Mesenteric fat pad (tissue), 1 donor: ENCODE data around the gene SUGCT. TPM values are rescaled to one million over a fixed set of nuclear protein-coding genes. Genes with fewer than 3 reads are reported as not detected.
"Not testable (repeated sequence)": the region's sequence is repeated elsewhere in the genome, so short reads cannot be mapped to it uniquely, and the experiment has no call there.

Experiments
- DNase-seq: peaks from one replicate; pipeline ENCODE4 v3.0.0-alpha.2; 2020; ENCODE audit warnings: low spot score
- total RNA-seq: library from RNA; stranded (reverse); fragmentation: NEBNext Ultra II Directional; extraction: Animal tissue kit (Norgen Biotek cat#: 25700); gene quantifications from one replicate; pipeline ENCODE4 v1.2.1, GENCODE V29; 2021
- donor health status: DM: yes; HTN: yes; CAD: no.

SUGCT gene
- total RNA-seq, 1 donor from 2014 or later = 2.9 TPM

GRCh38 chr7:40199076-40199802, 64.4 kb downstream of the SUGCT start:
- no peak for DNase-seq

DNA sequence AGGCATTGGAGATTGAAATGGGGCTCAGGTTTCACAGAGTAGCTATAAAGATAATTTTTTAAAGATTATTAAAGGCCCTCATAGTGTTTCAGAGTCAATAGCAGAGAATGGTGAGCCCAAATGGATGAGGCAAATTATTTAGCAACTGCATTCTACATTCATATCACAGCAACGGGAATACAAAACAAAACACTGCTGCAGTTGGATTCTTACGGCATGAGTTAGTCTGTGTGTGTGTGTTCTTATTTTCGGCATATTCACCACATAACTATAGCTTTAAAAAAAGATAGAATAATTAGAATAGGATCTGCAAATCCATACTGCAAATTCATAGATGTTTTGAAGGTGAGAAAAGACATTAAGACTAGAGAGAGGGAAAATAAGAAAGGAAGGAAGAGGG, 66.0 kb downstream of the SUGCT start:
- DNase-seq = no peak

DNA sequence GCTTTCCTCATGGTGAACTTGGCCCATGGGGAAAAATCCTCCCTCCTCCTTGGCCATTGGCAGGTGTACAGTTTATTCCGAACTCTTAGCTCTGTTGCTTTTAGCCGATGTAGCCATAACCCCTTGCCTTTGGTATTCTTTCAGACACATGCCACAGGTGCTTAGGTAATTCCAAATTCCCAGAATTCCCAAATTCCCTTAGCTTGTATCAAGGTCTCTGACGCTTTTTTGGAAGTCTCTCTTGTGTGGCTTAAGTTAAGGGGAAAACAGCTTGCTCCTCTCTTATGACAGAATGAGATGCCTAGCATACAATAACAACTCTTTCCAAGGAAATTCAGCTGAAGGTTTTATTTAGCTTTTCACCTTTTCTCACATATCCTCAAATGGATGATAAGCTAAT, 68.0 kb downstream of the SUGCT start:
- no peak for DNase-seq

DNA sequence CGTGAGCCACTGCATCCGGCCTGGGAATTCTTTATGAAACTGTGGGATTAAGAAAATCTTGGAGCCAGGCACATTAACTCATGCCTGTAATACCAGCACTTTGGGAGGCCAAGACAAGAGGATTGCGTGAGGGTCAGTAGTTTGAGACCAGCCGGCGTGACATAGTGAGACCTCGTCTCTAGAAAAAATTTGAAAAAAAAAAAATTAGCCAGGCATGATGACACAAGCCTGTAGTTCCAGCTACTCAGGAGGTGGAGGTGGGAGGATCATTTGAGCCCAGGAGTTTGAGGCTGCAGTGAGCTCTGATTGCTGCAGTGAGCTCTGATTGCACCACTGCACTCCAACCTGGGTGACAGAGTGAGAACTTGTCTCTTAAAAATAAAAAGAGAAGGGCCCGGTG, 69.8 kb downstream of the SUGCT start:
- DNase-seq = no peak

GRCh38 chr7:40205992-40206391, 71.2 kb downstream of the SUGCT start:
- DNase-seq = no peak

- DNase-seq = no peak
Measured at GRCh38 chr7:40211276-40212003, 76.6 kb downstream of the SUGCT start.

DNA sequence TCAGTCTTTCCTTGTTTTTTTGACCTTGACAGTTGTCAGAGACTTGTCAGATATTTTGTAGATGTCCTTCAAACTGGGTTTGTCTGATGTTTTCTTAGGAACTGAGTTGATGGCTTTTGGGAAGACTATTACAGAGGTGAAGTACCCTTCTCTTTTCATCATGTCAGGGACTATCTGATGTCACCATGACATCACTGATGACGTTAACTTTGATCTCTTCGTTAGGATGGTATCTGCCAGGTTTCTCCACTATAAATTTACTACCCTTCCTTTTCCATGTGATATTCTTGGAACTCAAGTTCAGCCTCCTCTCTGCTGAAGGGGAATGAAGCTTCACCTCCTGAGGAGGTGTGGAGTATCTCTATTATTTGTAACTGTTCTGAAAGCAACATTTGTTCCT, 78.5 kb downstream of the SUGCT start:
- DNase-seq = no peak

DNA sequence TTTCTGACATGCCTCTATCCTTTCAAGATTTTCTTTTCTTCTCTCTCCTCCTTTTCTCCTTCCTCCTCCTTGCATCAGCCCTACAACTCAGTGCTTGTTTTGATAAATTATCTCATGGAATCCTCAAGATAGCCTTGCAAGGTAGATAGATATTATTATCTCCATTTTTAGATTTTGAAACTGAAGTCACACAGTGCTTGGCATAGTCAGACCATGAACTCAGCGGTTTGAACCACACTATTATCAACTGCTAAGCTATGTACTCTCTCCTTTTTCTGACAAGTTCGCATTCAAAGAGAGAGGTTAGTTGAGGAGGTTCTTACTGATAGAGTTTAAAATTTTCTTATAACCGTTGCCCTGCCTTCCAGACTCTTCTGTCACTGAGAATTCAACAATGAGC, 79.1 kb downstream of the SUGCT start:
- DNase-seq = no peak

- DNase-seq = not testable (repeated sequence)
Measured at GRCh38 chr7:40218612-40219011, 83.8 kb downstream of the SUGCT start.

DNA sequence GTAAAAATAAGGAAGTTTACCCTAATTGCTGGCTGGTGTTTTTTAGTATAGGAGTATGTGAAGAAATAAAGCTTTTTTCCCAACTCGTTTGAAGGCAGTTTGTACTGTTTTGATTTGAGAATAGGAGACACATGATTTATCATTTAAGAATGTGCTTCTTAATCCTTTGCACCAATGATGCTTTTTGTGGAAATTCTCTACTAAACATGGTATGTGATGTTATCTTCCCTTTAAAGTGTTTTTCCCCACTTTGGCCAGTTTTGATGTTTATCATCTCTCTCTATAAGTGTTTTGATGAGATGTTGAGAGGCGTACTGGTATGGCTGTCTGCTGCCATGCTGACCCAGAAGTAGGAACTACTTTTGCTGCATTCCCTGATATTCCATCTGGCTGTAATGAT, 85.1 kb downstream of the SUGCT start:
- DNase-seq = no peak

DNA sequence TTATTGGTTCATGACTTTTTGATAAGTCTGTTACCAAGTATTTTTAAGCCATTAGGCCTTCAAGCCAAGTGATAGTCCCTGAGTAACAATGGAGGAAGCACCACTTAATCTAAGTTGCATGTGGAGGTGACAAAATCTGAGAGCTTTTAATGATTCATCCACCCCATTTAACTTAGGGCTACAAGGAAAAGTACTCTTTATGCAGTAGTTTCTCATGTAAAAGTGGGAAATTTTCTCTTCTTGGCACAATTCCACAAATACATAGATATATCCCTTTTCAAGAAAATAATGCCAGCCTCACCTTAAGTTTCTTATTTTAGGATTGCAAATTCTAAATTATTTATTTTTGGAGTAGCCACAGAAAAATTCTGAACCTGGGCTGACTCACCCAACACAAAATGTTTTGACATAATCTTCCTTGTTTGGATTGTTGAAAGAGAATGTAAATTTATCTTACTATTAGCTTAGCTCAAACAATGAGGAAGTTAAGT, 85.7 kb downstream of the SUGCT start:
- DNase-seq = no peak

DNA sequence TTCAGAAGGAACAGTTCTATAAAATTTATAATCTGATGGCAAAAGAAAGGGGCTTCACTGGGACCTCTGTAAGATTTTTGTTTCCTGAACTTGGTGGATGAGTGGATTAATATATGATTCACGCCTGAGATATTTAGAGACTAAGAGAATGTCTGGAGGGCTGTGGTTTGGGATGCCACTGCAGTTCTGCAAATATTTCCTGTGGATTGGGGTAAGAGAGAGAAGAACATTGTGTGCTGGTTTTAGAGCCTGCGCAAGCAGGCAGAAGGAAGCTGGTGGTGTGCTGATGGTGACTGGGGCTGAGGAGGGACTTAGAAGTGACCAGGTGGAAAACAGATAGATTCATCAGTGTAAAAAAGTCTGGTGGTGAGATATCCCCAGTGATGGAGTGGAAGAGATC, 87.0 kb downstream of the SUGCT start:
- DNase-seq = no peak

- DNase-seq = no peak
Measured at GRCh38 chr7:40223451-40224127, 88.8 kb downstream of the SUGCT start.

- no peak for DNase-seq
Measured at GRCh38 chr7:40230101-40230500, 95.3 kb downstream of the SUGCT start.

DNA sequence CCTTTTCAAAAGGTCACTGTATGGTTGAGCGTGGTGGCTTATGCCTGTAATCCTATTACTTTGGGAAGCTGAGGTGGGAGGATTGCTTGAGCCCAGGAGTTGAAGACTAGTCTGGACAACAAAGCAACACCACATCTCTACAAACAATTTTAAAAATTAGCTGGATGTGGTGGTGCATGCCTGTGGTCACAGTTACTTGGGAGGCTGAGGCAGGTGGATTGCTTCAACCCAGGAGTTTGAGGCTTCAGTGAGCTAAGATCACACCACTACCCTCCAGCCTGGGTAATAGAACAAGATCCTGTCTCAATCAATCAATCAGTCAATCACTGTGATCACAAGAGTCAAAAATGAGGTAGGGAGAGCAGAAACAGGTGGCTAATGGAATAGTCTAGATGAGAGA, 97.0 kb downstream of the SUGCT start:
- DNase-seq = no peak

- no peak for DNase-seq
Measured at GRCh38 chr7:40232242-40232893, 97.6 kb downstream of the SUGCT start.

DNA sequence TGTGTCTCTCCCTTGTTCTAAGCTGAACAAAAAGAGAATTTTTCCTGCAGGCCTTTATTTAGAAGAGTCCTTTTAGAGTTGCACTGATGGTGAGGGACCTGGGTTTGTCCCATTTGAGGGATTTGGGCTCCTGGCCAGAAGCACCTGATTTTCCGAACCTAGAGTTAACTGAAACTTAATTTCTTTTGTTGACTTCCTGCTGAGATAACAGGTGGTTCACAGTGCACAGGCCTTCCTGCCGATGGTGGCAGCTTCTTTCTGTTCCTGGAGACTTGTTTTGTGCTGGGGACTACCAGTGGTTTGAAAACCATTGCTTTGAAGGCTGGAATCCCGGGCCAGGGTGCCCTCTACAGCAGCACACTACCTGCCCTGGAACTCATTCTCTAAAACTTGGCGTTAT, 99.2 kb downstream of the SUGCT start:
- DNase-seq = no peak

DNA sequence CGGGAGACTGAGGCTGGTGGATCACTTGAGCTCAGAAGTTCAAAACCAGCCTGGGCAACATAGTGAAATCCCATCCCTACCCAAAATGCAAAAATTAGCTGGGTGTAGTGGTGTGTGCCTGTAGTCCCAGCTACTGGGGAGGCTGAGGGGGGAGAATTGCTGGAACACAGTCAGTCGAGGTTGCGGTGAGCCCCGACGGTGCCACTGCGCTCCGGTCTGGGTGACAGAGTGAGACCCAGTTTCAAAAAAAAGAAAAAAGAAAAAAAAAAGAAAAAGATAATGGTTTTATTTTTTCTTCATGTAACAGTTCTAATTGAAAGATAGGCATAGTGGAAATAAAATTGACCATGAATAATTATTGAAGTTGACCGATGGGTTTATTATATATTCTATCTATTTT, 99.9 kb downstream of the SUGCT start:
- no peak for DNase-seq

- no peak for DNase-seq
Measured at GRCh38 chr7:40237731-40238130, 102.9 kb downstream of the SUGCT start.

GRCh38 chr7:40239755-40240303, 105.0 kb downstream of the SUGCT start:
- DNase-seq = no peak

- DNase-seq = no peak
Measured at GRCh38 chr7:40243076-40243475, 108.3 kb downstream of the SUGCT start.
